Posterior vena cava (tissue), 2 donors: ENCODE data around the gene NCAPD3. TPM values are rescaled to one million over a fixed set of nuclear protein-coding genes. Genes with fewer than 3 reads are reported as not detected.
"Not testable (repeated sequence)": the region's sequence is repeated elsewhere in the genome, so short reads cannot be mapped to it uniquely, and the experiment has no call there.

Source experiments
- DNase-seq: peaks from one replicate; pipeline ENCODE4 v3.0.0-alpha.2; 2020; ENCODE audit warnings: low spot score
- intact Hi-C, 2 donors: fragments of 100-400 bp; cut with DNase I; formaldehyde crosslinking; loops; one replicate each; pipeline versions ENCODE4 v1.14.1 to v1.14.2; 2022 to 2023
- total RNA-seq, 2 donors: library from RNA; stranded (reverse); fragmentation: NEBNext Ultra II Directional; extraction: Animal tissue kit (Norgen Biotek cat#: 25700); gene quantifications; one replicate each; pipeline ENCODE4 v1.2.1, GENCODE V29; 2021
- donor health status: DM: yes; HTN: yes; CAD: no.
- donor health status: DM: yes; HTN: yes; CAD: no.

NCAPD3 gene
- total RNA-seq, 2 donors from 2014 or later = 12.6 to 15.2 TPM

DNA sequence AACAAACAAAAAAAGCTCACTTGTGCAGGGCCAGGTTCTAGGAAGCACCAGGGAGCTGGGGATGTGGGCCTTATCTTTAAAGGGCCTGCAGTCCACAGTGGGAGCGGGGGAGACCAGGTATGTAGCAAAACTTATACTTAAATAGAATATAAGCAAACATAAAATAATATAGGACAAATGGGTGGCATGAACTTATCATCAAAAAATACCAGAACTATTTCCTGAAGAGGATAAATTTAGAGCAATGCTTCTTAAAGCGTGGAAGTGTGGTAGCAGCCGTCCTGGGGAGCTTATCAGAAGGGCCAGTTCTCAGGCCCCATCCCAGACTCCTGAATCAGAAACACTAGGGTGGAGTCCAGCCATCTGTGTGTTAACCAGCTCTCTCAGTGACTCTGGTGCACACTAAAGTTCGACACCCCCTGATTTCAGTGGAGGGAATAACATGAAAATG is 10.0 kb upstream of the NCAPD3 start:
- intact Hi-C loops = no loop called here
- DNase-seq = no peak

GRCh38 chr11:134231958-134232659 is 8.3 kb upstream of the NCAPD3 start:
- intact Hi-C loops = no loop called here

DNA sequence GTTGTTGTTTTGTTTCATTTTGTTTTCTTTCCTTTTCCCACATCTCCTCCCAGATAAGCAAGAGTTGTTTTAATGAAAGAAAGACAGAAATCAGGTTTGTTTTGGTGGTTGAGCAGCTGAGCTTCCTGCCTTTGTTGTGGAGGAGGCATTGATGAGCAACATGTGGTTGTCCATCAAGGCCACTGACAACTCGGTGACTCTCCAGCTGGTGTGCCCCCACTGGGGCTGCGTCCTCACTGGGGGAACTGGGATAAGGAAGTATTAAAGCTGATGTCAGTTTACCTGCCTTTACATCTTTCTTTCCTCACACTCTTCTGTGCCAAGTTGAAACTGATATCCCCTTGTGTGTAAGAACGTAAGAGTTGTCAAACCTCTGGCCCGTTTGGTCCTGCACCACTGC is 6.6 kb upstream of the NCAPD3 start:
- intact Hi-C loops = no loop called here
- no peak for DNase-seq

More at GRCh38 chr11:134231958-134232659, 8.3 kb upstream of the NCAPD3 start:
- DNase-seq = no peak

DNA sequence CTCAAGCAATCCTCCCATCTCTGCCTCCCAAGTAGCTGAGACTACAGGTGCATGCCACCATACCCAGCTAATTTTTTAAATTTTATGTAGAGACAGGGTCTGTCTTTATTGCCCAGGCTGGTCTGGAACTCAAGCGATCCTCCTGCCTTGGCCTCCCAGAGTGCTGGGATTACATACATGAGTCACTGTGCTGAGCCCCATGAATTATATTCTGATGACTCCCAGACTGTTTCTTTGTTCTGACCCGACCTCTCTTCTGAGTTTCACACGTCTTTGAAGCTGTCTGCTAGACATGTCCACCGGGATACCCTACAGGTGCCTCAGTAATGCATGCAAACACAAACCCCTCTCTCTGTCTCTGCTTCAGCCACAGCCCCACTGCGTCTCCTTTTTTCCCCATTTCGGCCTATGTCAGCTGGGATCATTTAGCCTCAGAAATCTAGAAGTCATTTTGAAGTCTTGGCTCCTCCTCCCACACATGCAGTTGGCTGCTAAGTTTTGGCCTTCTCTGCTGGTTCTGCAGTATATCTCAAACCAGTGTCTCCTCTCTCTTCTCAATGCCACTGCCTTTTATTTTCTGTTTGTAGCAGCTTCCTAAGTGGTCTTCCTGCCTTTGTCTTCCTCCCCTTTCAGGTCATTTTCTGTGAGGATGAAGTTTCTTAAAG is 5.5 kb upstream of the NCAPD3 start:
- intact Hi-C loops = no loop called here
- DNase-seq = no peak

DNA sequence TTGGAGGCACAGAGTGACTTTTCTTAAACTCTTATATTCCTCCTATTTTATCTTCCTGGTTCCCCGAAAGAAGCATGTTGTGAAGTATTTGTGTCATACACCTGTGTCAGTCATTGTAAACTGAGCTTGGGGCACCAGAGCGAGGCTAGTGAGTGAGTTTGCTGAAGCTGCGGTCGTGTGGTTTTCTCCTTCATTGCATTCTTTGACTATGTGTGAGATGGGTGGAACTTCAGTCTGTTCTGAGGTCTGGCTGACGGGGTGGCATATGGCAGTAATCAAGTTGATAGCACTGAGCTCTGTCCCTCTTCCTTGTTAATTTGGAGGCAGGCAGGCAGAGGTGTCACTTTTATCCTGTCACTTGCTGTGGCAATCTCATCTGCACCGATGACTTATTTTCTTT is 4.9 kb upstream of the NCAPD3 start:
- intact Hi-C loops = no loop called here

GRCh38 chr11:134226806-134227325 is 3.1 kb upstream of the NCAPD3 start:
- no peak for DNase-seq
- intact Hi-C loops = no loop called here

More for the DNA sequence above, 4.9 kb upstream of the NCAPD3 start:
- DNase-seq = no peak

- intact Hi-C loops = no loop called here
- peak; percentile 90 for DNase-seq
These were observed 1.2 kb upstream of the NCAPD3 start for GRCh38 chr11:134224710-134225664.

DNA sequence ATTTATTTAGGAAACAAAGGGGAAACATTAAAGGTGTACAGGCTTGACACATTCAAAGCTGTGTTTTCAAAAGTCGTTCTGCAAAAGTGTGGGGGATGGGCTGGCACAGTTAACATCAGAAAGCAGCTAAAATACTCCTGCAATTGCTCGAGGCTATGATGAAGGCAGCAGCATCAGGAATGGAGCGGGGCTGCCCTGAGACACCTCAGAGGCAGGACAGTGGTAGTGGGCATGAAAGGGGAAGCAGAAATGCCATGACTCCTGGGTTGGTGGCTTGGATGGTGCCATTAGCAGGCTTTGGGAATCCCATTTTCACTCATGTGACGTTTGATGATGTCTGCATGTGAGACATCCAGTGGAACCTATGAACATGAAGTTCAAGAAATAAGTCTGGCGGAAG is 646 bp downstream of the NCAPD3 start:
- DNase-seq = no peak
- intact Hi-C loops = no loop called here

DNA sequence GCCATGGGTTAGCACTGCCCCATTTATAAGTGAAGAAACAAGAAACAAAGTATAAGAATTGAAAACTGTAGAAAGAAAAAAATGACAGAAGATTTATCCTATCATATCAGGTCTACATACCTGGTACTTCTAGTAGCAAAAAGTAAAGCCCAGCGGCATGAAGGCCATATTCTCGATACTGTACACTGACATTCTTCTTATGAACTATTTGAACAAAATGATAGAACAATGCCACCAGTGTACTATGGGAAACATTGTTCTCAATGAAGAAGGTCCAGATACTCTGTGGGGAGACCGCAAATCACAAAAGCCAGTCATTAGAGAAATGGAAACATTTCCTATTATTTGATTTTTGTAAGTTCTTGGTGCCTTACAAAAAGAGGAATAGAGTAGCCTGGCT is 7.0 kb downstream of the NCAPD3 start:
- intact Hi-C loops = no loop called here
- no peak for DNase-seq

GRCh38 chr11:134215836-134216235 is 7.9 kb downstream of the NCAPD3 start:
- DNase-seq = no peak
- intact Hi-C loops = no loop called here

DNA sequence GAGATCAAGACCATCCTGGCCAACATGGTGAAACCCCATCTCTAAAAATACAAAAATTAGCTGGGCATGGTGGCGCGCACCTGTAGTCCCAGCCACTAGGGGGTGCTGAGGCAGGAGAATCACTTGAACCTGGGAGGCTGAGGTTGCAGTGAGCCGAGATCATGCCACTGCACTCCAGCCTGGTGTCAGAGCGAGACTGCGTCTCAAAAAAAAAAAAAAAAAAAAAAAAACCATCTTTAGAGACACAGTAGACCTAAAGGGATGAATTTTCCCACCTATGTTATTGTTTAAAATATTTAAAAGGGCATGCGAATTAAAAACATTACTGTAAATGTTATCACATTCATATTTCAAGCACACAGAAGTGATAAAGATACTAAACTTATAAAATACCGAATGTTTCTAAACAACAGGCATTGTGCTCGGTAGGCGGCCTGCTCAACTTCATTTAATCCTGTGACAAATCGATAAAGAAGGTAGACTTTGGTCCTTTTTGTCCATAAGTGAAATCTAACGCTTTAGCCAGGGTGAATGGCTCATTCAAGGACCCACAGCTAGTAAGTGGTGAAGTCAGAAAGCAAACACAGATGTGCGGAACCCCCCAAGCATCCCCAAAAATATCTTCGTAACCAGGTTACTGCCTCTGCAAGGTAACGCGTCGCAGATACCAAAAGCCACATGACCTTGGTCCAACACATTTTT is 16.1 kb downstream of the NCAPD3 start:
- DNase-seq = peak; percentile 78
- intact Hi-C loops = no loop called here

- DNase-seq = no peak
- intact Hi-C loops = no loop called here
These were observed 17.6 kb downstream of the NCAPD3 start for GRCh38 chr11:134206185-134206584.

GRCh38 chr11:134205729-134206128 is 18.0 kb downstream of the NCAPD3 start:
- intact Hi-C loops = no loop called here

DNA sequence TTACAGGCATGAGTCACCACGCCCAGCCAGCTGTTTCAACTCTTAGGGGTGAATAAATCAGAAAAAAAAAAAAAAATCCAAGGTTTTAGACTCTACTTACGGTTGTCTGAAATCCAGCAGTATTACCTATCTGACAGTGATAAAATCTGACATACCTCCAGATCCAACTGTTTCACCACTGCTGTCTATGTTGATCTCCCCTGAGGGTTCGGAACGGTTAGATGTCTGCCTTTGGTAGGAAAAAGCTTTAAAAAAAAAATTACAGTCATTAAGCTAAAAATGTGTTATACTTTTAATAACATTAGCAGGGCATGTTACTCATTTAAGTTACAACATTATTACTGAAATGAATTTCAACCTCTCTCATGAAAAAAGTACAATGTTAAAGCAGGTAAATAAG is 21.1 kb downstream of the NCAPD3 start:
- no peak for DNase-seq
- intact Hi-C loops = no loop called here

More at GRCh38 chr11:134205729-134206128, 18.0 kb downstream of the NCAPD3 start:
- no peak for DNase-seq

GRCh38 chr11:134200688-134201087 is 23.1 kb downstream of the NCAPD3 start:
- intact Hi-C loops = no loop called here
- no peak for DNase-seq

DNA sequence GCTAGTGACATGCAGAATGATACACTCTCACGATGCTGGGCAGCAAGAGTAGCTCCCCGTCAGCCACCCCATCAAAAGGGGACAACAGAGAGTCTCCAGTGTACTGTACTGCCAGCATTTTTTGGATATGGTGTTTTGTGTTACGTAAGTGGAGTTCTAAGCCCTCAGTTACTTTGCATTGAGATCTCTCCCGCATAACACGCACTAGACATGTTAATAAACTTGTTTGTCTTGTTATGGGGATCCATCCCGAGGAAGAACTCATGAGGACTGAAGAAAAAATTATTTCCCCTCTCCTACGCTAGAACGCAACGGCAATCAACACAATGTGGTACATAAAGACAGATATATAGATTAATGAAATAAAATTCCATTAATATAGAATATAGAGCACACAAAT is 24.2 kb downstream of the NCAPD3 start:
- intact Hi-C loops = no loop called here

GRCh38 chr11:134196756-134197155 is 27.0 kb downstream of the NCAPD3 start:
- intact Hi-C loops = no loop called here

More for the DNA sequence above, 24.2 kb downstream of the NCAPD3 start:
- no peak for DNase-seq

DNA sequence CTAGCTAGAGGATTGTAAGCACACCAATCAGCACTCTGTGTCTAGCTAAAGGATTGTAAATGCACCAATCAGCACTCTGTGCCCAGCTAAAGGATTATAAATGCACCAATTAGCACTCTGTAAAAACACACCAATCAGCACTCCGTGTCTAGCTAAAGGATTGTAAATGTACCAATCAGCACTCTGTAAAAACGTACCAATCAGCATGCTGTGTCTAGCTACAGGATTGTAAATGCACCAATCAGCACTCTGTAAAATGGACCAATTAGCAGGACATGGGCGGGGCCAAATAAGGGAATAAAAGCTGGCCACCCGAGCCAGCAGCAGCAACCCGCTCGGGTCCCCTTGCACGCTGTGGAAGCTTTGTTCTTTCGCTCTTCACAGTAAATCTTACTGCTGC is 35.7 kb downstream of the NCAPD3 start:
- DNase-seq, intact Hi-C loops: not testable (repeated sequence)

More at GRCh38 chr11:134196756-134197155, 27.0 kb downstream of the NCAPD3 start:
- no peak for DNase-seq

GRCh38 chr11:134181707-134182106 is 42.1 kb downstream of the NCAPD3 start:
- no peak for DNase-seq
- intact Hi-C loops = no loop called here
